GM12872 (cell line): ENCODE data around the gene C11orf16.

Experiments used
- TF ChIP-seq, protein P1 (sequence below): IDR thresholded peaks from 3 replicates; pipeline ENCODE4 v1.5.1; 2011; ENCODE audit warnings: low read depth, mild to moderate bottlenecking, low read length, moderate library complexity; ENCODE audit not compliant: insufficient read depth

C11orf16 gene

DNA sequence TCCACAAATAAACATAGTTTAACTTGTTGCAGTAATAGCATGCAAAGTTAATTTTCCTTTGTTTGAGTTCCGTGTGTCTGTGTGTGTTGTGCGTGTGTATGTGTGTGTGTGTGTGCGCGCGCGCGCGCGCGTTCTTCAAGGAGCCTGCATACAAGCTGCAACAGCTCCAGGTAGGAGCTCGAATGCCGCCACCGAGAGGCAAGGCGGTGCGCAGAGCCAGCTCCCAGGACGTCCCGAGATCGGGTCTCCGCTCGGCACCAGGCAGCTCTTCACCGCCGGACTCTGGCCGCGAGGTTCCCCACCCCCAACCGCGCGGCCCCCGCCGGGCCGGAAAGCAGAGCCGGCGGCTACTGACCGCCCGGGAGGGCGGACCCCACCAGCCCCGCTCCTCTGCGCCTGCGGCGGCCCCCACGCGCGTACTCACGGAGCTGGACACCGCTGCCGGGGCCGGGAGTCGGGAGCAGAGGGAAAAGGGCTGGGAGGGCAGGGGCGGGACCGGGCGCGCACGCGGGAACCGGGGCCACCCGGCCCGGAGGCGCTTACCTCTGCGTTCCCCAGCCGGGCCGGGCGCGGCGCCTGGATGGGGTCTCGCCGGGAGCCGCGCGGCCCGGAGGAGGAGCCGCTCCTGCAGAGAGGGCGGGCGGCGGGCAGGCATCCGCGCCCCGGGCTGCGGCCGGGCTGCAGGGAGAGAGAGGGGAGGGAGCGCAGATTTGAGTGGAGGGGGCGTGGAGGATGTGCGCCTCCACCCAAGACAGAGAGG lies 62.2 kb downstream of the C11orf16 start:
- TF ChIP-seq, protein P1, sequence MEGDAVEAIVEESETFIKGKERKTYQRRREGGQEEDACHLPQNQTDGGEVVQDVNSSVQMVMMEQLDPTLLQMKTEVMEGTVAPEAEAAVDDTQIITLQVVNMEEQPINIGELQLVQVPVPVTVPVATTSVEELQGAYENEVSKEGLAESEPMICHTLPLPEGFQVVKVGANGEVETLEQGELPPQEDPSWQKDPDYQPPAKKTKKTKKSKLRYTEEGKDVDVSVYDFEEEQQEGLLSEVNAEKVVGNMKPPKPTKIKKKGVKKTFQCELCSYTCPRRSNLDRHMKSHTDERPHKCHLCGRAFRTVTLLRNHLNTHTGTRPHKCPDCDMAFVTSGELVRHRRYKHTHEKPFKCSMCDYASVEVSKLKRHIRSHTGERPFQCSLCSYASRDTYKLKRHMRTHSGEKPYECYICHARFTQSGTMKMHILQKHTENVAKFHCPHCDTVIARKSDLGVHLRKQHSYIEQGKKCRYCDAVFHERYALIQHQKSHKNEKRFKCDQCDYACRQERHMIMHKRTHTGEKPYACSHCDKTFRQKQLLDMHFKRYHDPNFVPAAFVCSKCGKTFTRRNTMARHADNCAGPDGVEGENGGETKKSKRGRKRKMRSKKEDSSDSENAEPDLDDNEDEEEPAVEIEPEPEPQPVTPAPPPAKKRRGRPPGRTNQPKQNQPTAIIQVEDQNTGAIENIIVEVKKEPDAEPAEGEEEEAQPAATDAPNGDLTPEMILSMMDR: no peak
